GM23338 (cell line): ENCODE results near the gene FBXL14. TPM values are rescaled to one million over a fixed set of nuclear protein-coding genes. Genes with fewer than 3 reads are reported as not detected.

ENCODE experiments used
- ATAC-seq: fragments of 200-7000 bp; cut with Tn5 transposase; 3 replicates; pipeline ENCODE4 v1.9.1; 2020
- DNase-seq: peaks from one replicate; pipeline ENCODE4 v3.0.0-alpha.2; 2015; ENCODE audit warnings: low spot score
- H2AFZ ChIP-seq: fragments of 200-600 bp; sonication (generic); 2 replicates; pipeline ENCODE4 v1.8.0; 2016; ENCODE audit warnings: antibody characterized with exemption, mild to moderate bottlenecking, moderate library complexity
- H3F3A ChIP-seq: fragments of 200-600 bp; sonication (generic); replicated peaks from 2 replicates; pipeline ENCODE4 v1.8.0; 2017; ENCODE audit warnings: antibody characterized with exemption, mixed run types, low read depth
- H3K27ac ChIP-seq: fragments of 200-600 bp; sonication (generic); 2 replicates; pipeline ENCODE4 v1.6.1; 2016; ENCODE audit warnings: low read depth
- H3K27me3 ChIP-seq: fragments of 200-600 bp; sonication (generic); 2 replicates; pipeline ENCODE4 v1.8.0; 2016; ENCODE audit warnings: mild to moderate bottlenecking, mixed run types, moderate library complexity; ENCODE audit not compliant: insufficient read depth
- H3K36me3 ChIP-seq: fragments of 200-600 bp; sonication (generic); 2 replicates; pipeline ENCODE4 v1.8.0; 2016; ENCODE audit warnings: mild to moderate bottlenecking; ENCODE audit not compliant: insufficient read depth
- H3K4me1 ChIP-seq: fragments of 200-600 bp; sonication (generic); 2 replicates; pipeline ENCODE4 v1.8.0; 2016; ENCODE audit warnings: mild to moderate bottlenecking, moderate library complexity; ENCODE audit not compliant: insufficient read depth
- H3K4me2 ChIP-seq: fragments of 200-600 bp; sonication (generic); 2 replicates; pipeline ENCODE4 v1.7.1; 2017; ENCODE audit warnings: mixed run types
- H3K4me3 ChIP-seq: fragments of 200-600 bp; sonication (generic); 2 replicates; pipeline ENCODE4 v1.6.1; 2016; ENCODE audit warnings: mixed run types
- H3K79me2 ChIP-seq: fragments of 200-600 bp; sonication (generic); replicated peaks from 2 replicates; pipeline ENCODE4 v1.8.0; 2017; ENCODE audit warnings: mild to moderate bottlenecking; ENCODE audit not compliant: insufficient read depth
- H3K9me2 ChIP-seq: fragments of 200-600 bp; sonication (generic); 2 replicates; pipeline ENCODE4 v1.8.0; 2017; ENCODE audit not compliant: insufficient read depth
- H4K20me1 ChIP-seq: fragments of 200-600 bp; sonication (generic); replicated peaks from 2 replicates; pipeline ENCODE4 v1.8.0; 2017; ENCODE audit warnings: mild to moderate bottlenecking; ENCODE audit not compliant: insufficient read depth
- H3K27ac Mint-ChIP-seq: 2 replicates; pipeline ENCODE4 v1.8.0; 2020; ENCODE audit warnings: inconsistent platforms, mild to moderate bottlenecking, moderate library complexity, mixed read lengths
- H3K27me3 Mint-ChIP-seq: 3 replicates; pipeline ENCODE4 v1.8.0; 2022; ENCODE audit warnings: low read depth, mild to moderate bottlenecking, moderate library complexity, mixed read lengths, inconsistent platforms; ENCODE audit not compliant: insufficient read depth, poor library complexity
- H3K36me3 Mint-ChIP-seq: 3 replicates; pipeline ENCODE4 v1.8.0; 2021; ENCODE audit warnings: low read depth, mild to moderate bottlenecking, inconsistent platforms, moderate library complexity, mixed read lengths
- H3K4me1 Mint-ChIP-seq: 3 replicates; pipeline ENCODE4 v1.8.0; 2020; ENCODE audit warnings: mild to moderate bottlenecking, inconsistent platforms, mixed read lengths
- H3K4me3 Mint-ChIP-seq: 3 replicates; pipeline ENCODE4 v1.8.0; 2021; ENCODE audit warnings: moderate library complexity, mild to moderate bottlenecking, inconsistent platforms, mixed read lengths
- H3K9me3 Mint-ChIP-seq: 3 replicates; pipeline ENCODE4 v1.8.0; 2020; ENCODE audit warnings: moderate library complexity, mild to moderate bottlenecking, inconsistent platforms, mixed read lengths
- CTCF ChIP-seq, 2 experiments: fragments of 200-600 bp in 1 of 2; sonication (generic) in 1 of 2; conservative IDR thresholded peaks; 2 replicates each; pipeline versions ENCODE4 v1.5.1 to v1.6.1; 2016 to 2017; ENCODE audit warnings: antibody characterized with exemption in 2 of 2, low read depth in 2 of 2, mild to moderate bottlenecking in 2 of 2, moderate library complexity in 1 of 2
- POLR2AphosphoS5 ChIP-seq: IDR thresholded peaks from 2 replicates; pipeline ENCODE4 v1.6.1; 2016; ENCODE audit warnings: antibody characterized with exemption, low read depth
- ZNF114 ChIP-seq: fragments of 250-450 bp; sonication (Bioruptor Pico); IDR thresholded peaks from 2 replicates; pipeline ENCODE4 v1.5.0; 2020; ENCODE audit warnings: mild to moderate bottlenecking, moderate library complexity
- polyA plus RNA-seq: library from polyadenylated mRNA; unstranded; fragments of >200 nt; fragmentation: Nextera tagmentation; extraction: Ambion mirVana; gene quantifications from 2 replicates; pipeline ENCODE4 v1.2.1, GENCODE V29; 2016
- total RNA-seq: library from RNA; depleted of rRNA; stranded (reverse); fragments of >200 nt; shearing (Covaris generic); gene quantifications from 2 replicates; pipeline ENCODE4 v1.2.3, GENCODE V29; 2014; rRNA removed

Gene FBXL14
- total and polyA plus RNA-seq, 2 experiments from 2014 or later = 0.74 to 9.4 TPM

- Histone ChIP-seq H3K27ac (no peak overlapping the region), H3K36me3 (no peaks in the 10 kb centered on the region), H3K9me2 (no peaks in the 10 kb centered on the region), H3K79me2 (no peaks in the 10 kb centered on the region), H3F3A (0 out of 2 replicates have a peak, but pooled peaks cover 4% of the 10 kb centered on the region), H3K4me3 (no peak overlapping the region), H3K27me3 (no peaks in the 10 kb centered on the region), H4K20me1 (no peaks in the 10 kb centered on the region), H3K4me1 (peaks cover 10% of the 10 kb centered on the region), H2AFZ (no peak overlapping the region), H3K4me2 (no peak overlapping the region)
- no peak overlapping the region for H3K27ac Mint-ChIP-seq
- no peak overlapping the region for H3K4me3 Mint-ChIP-seq
- peaks cover 16% of the 10 kb centered on the region for H3K27me3 Mint-ChIP-seq
- H3K9me3 Mint-ChIP-seq = peaks cover 6% of the 10 kb centered on the region; the same call in 2 of the 3 replicates
- ATAC-seq (no peak), DNase-seq (no peak)
- TF ChIP-seq ZNF114 (CRISPR knock-in tag) (no peak), POLR2AphosphoS5 (no peak)
- H3K4me1 Mint-ChIP-seq = peaks cover 11% of the 10 kb centered on the region
- peaks cover 4% of the 10 kb centered on the region; the same call in 1 of the 3 replicates for H3K36me3 Mint-ChIP-seq
These were observed 76.5 kb downstream of the FBXL14 start for GRCh38 chr12:1517734-1518525.

GRCh38 chr12:1517007-1517406 lies 77.4 kb downstream of the FBXL14 start:
- peaks cover 7% of the 10 kb centered on the region for H3K4me1 Mint-ChIP-seq
- H3K27ac ChIP-seq = no peak overlapping the region

More at GRCh38 chr12:1517007-1517406, 77.4 kb downstream of the FBXL14 start:
- H3K27me3 ChIP-seq = no peaks in the 10 kb centered on the region
- H3F3A ChIP-seq = no peaks in the 10 kb centered on the region
- H3K9me2 ChIP-seq = no peaks in the 10 kb centered on the region
- Mint-ChIP-seq H3K4me3 (no peak overlapping the region), H3K9me3 (peaks cover 6% of the 10 kb centered on the region; the same call in 2 of the 3 replicates), H3K36me3 (peaks cover 4% of the 10 kb centered on the region; the same call in 1 of the 3 replicates), H3K27me3 (peaks cover 16% of the 10 kb centered on the region), H3K27ac (no peak overlapping the region)
- H2AFZ ChIP-seq = no peak overlapping the region
- H3K4me3 ChIP-seq = no peak overlapping the region
- H3K4me2 ChIP-seq = no peak overlapping the region
- TF ChIP-seq POLR2AphosphoS5 (no peak), CTCF (conservative IDR thresholded peaks at IDR 0.05; ENCODE audit: low read depth in 2 of 2) (peak; percentile 89 to 100)
- no peaks in the 10 kb centered on the region for H3K79me2 ChIP-seq
- ATAC-seq (peak; percentile 92), DNase-seq (peak; percentile 81)
- no peaks in the 10 kb centered on the region for H3K36me3 ChIP-seq
- no peaks in the 10 kb centered on the region for H4K20me1 ChIP-seq
- H3K4me1 ChIP-seq = peaks cover 5% of the 10 kb centered on the region; the same call in 1 of the 2 replicates

Other genes with a start within 250 kb of the FBXL14 start
- gene WNT5B, start 34.6 kb upstream of the FBXL14 start, total RNA-seq = 1.0 and 2.7 TPM in 2 replicates
- gene WNT5B, start 34.6 kb upstream of the FBXL14 start, polyA plus RNA-seq = 0.87 and 1.4 TPM in 2 replicates
- 36.2 and 36.3 TPM in 2 replicates for gene ADIPOR2, start 96.5 kb upstream of the FBXL14 start, total RNA-seq
- 11.4 and 11.7 TPM in 2 replicates for gene ADIPOR2, start 96.5 kb upstream of the FBXL14 start, polyA plus RNA-seq
- 0.12 TPM in 1 of 2 replicates, not detected in the other for gene LRTM2, start 226.0 kb upstream of the FBXL14 start, total RNA-seq
- gene LRTM2, start 226.0 kb upstream of the FBXL14 start, polyA plus RNA-seq = 0.08 TPM in 1 of 2 replicates, not detected in the other